ENCODE measurements around the gene LRP2BP. TPM values are rescaled to one million over a fixed set of nuclear protein-coding genes. Genes with fewer than 3 reads are reported as not detected.

LRP2BP gene
- total and polyA plus RNA-seq, 2 of the 13 experiments (the other 11 are each of a cell fraction or from before 2014, with no cell fraction given), result 0.22 to 0.29 TPM

DNA sequence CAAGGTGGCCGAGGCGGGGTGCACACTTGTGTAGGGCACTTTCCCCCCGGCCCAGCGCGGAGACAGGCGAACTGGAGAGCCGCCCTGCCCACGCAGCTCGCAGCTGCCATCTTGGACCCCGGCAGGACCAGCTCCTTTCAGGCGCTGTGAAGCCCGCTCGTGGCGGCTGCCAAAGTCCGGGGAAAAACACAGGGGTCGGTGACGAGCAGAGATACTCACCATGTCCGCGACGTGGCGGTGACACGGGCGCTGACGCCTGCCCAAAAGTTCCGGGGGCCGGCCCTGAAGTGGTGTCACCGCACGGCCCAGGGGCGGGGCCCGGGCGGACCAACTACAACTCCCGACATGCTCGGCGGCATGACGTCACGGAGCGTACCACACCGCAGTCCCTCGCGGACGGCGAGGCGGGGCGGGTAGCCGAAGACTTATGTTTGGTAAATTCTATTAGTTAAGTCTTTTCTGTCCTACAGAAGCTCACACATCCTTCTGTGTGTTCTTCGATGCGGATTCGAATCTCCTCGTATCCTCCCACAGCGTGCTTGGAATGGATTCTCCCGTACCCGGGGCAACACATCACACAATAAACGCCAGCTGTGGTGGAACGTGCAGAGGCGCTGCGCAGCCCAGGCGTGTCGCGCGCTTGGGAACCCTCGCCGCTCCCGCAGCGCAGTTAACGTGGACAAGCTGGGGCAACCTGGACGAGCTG lies 30.1 kb upstream of the LRP2BP start, which contains the start of gene UFSP2 (continued):
- peak; percentile 71; the same call in 1 of the 2 replicates for TF ChIP-seq ZNF337 (CRISPR knock-in tag; IDR thresholded peaks at IDR 0.05; ENCODE audit: borderline replicate concordance, low read depth)
- no peak for TF ChIP-seq ATRX (CRISPR knock-in tag; IDR thresholded peaks at IDR 0.05; ENCODE audit: borderline replicate concordance)
- TF ChIP-seq YEATS2 (CRISPR knock-in tag; IDR thresholded peaks at IDR 0.05; ENCODE audit: borderline replicate concordance), result peak; percentile 44; the same call in 1 of the 2 replicates
- TF ChIP-seq EED (CRISPR knock-in tag; IDR thresholded peaks at IDR 0.05), result peak; percentile 73
- no peak for TF ChIP-seq NFRKB (IDR thresholded peaks at IDR 0.05)
- peak; percentile 49 for TF ChIP-seq ERF (CRISPR knock-in tag; IDR thresholded peaks at IDR 0.05)
- TF ChIP-seq SRSF1 (optimal IDR thresholded peaks at IDR 0.05; ENCODE audit: low read depth, low read length), result no peak
- no peak for TF ChIP-seq SSRP1 (CRISPR knock-in tag; IDR thresholded peaks at IDR 0.05)
- TF ChIP-seq MTA1 (CRISPR knock-in tag; IDR thresholded peaks at IDR 0.05; ENCODE audit: borderline replicate concordance), result 0 out of 2 replicates have a peak, but pooled peaks have one; percentile 34
- TF ChIP-seq ZKSCAN8 (CRISPR knock-in tag; IDR thresholded peaks at IDR 0.05; ENCODE audit: borderline replicate concordance), result no peak
- no peak; the same call in 1 of the 2 replicates for TF ChIP-seq RELA (CRISPR knock-in tag; IDR thresholded peaks at IDR 0.05)
- peak; percentile 49; the same call in 1 of the 2 replicates for TF ChIP-seq RAD21 (CRISPR knock-in tag; IDR thresholded peaks at IDR 0.05)
- peak; percentile 87 for TF ChIP-seq HCFC1 (IDR thresholded peaks at IDR 0.05; ENCODE audit: low read depth, low read length)
- 0 out of 2 replicates have a peak, but pooled peaks have one; percentile 47 for TF ChIP-seq CAMTA2 (CRISPR knock-in tag; IDR thresholded peaks at IDR 0.05; ENCODE audit: borderline replicate concordance)
- TF ChIP-seq, protein P1, sequence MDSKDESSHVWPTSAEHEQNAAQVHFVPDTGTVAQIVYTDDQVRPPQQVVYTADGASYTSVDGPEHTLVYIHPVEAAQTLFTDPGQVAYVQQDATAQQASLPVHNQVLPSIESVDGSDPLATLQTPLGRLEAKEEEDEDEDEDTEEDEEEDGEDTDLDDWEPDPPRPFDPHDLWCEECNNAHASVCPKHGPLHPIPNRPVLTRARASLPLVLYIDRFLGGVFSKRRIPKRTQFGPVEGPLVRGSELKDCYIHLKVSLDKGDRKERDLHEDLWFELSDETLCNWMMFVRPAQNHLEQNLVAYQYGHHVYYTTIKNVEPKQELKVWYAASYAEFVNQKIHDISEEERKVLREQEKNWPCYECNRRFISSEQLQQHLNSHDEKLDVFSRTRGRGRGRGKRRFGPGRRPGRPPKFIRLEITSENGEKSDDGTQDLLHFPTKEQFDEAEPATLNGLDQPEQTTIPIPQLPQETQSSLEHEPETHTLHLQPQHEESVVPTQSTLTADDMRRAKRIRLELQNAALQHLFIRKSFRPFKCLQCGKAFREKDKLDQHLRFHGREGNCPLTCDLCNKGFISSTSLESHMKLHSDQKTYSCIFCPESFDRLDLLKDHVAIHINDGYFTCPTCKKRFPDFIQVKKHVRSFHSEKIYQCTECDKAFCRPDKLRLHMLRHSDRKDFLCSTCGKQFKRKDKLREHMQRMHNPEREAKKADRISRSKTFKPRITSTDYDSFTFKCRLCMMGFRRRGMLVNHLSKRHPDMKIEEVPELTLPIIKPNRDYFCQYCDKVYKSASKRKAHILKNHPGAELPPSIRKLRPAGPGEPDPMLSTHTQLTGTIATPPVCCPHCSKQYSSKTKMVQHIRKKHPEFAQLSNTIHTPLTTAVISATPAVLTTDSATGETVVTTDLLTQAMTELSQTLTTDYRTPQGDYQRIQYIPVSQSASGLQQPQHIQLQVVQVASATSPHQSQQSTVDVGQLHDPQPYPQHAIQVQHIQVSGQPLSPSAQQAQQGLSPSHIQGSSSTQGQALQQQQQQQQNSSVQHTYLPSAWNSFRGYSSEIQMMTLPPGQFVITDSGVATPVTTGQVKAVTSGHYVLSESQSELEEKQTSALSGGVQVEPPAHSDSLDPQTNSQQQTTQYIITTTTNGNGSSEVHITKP (CRISPR knock-in tag; IDR thresholded peaks at IDR 0.05; ENCODE audit: low read depth), result peak; percentile 100
- peak; percentile 97 for TF ChIP-seq MXI1 (IDR thresholded peaks at IDR 0.05; ENCODE audit: borderline replicate concordance, low read depth, low read length)
- TF ChIP-seq ZSCAN9 (CRISPR knock-in tag; IDR thresholded peaks at IDR 0.05; ENCODE audit: borderline replicate concordance), result no peak; the same call in 1 of the 2 replicates
- TF ChIP-seq, protein P2, sequence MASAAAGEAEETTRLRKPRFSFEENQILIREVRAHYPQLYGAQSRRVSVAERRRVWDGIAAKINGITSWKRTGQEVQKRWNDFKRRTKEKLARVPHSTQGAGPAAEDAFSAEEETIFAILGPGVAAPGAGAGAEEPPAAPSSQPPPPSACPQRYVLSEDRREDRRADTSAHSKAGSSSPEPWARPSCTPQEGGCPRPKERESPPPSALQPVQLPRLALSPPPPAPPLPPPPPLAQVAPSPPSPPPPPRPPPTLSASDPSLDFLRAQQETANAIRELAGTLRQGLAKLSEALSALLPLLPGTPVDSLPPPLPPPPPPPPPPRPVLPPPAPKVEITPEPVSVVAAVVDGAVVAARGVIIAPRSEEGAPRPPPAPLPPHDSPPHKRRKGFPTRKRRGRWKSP (CRISPR knock-in tag; IDR thresholded peaks at IDR 0.05), result peak; percentile 59; the same call in 1 of the 2 replicates
- TF ChIP-seq, protein P3, sequence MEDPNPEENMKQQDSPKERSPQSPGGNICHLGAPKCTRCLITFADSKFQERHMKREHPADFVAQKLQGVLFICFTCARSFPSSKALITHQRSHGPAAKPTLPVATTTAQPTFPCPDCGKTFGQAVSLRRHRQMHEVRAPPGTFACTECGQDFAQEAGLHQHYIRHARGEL (CRISPR knock-in tag; IDR thresholded peaks at IDR 0.05), result no peak
- TF ChIP-seq PHF8 (CRISPR knock-in tag; IDR thresholded peaks at IDR 0.05), result peak; percentile 89
- peak; percentile 74; the same call in 1 of the 2 replicates for TF ChIP-seq MYC (CRISPR knock-in tag; IDR thresholded peaks at IDR 0.05; ENCODE audit: borderline replicate concordance)
- peak; percentile 15; the same call in 1 of the 2 replicates for TF ChIP-seq ELF3 (CRISPR knock-in tag; IDR thresholded peaks at IDR 0.05)
- TF ChIP-seq ZNF274 (CRISPR knock-in tag; IDR thresholded peaks at IDR 0.05), result peak; percentile 10; the same call in 1 of the 2 replicates
- TF ChIP-seq EHMT2 (IDR thresholded peaks at IDR 0.05; ENCODE audit: borderline replicate concordance, low read depth, low read length), result no peak
- no peak for TF ChIP-seq FOXM1 (CRISPR knock-in tag; IDR thresholded peaks at IDR 0.05)
- TF ChIP-seq KDM2A (CRISPR knock-in tag; IDR thresholded peaks at IDR 0.05; ENCODE audit: borderline replicate concordance, low read depth), result peak; percentile 88
- no peak for TF ChIP-seq IKZF4 (CRISPR knock-in tag; IDR thresholded peaks at IDR 0.05; ENCODE audit: borderline replicate concordance, low read depth, not compliant biosample characterization)

Data from HepG2 (cell line).